GM19455 (cell line): Measurements from ENCODE around the gene SASH1.

Source experiments
- ATAC-seq: cut with Tn5 transposase; IDR thresholded peaks from one replicate; pipeline ENCODE4 v1.9.1; 2021; ENCODE audit not compliant: unreplicated experiment

Gene SASH1

GRCh38 chr6:148455225-148455624, 112.6 kb downstream of the SASH1 start:
- no peak for ATAC-seq

DNA sequence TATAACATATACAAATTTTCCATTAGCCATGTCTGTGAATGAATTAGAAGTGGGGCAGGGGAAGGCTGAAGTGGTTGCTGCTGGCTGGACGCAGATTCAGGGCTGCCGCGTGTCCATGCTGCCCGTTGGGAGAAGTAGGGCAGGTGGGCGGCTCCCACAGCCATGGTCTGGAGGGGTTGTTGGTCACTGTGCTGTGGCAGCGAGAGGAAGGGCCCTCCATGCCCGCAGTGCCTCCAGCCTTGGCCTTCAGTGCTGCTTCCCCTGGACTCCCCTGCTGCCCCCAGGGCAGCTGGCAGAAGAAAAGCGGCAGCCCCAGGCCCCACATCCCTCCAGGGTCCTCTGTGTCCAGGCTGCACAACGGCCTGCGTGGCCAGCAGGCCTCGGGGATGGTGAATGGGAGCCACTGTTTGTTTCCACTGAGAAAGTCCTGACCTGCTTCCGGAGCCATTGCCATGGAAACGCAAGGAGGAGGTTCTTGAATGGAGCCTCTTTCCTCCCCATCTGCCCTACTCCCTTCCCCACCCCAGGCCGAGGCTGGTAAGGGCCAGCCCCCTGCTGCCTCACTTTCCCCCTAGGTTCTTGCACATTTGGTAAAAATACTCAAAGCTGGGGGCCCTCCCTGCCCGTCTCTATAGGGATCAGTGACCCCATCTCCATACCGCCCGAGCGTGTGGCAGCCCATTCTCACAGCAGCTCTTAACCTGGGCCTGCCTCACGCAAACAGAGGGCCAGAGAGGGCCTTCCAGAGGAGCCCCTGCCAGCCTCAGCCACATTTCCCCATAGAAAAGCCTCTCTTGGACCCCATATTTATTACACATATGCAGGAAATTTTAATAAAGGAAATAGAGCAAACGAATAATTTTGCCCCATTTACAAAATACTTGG, 113.3 kb downstream of the SASH1 start:
- no peak for ATAC-seq

GRCh38 chr6:148457137-148457842, 114.7 kb downstream of the SASH1 start:
- ATAC-seq = no peak

DNA sequence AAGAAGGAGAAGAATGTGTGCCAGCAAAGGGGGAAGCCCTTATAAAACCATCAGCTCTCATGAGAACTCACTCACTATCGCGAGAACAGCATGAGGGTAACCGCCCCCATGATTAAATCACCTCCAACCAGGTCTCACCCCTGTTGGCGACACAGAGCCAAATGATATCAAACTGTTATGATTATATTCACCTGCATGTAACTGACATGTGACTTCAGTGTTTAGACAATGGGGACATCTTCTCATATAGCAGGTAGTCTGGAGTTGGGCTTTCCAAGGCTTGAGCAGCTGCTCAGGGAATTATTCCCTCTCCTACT, 115.2 kb downstream of the SASH1 start:
- ATAC-seq = no peak

GRCh38 chr6:148459238-148459637, 116.6 kb downstream of the SASH1 start:
- ATAC-seq = no peak

- no peak for ATAC-seq
Observed at GRCh38 chr6:148460876-148461646, 118.4 kb downstream of the SASH1 start.

DNA sequence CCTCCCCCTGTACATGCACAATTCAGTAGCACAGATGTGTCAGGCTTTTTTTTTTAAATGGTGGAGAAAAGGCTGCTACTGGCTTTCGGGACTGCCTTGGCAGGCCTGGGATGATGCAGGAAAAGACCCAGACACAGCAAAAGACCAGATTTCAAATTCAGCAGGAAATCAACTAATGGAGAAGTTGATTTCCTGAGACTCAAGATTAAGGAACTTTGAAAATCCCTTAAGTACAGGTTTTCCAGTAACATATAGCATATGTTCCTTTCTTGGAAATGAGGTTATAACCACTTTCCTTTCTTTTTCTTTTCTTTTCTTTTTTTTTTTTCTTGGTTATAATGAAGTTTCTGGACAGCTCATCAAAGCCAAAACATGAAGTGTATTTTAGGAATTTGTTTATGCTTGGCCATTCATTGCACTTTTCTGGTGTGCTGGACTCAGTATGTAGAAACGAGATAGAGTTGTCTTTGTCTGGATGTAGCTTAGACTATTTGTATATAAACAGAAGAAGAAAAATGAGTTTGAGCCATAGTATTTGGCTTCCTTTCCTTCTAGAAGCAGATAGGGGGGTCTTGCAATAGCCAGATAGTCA, 119.4 kb downstream of the SASH1 start:
- no peak for ATAC-seq

GRCh38 chr6:148463671-148464070, 121.0 kb downstream of the SASH1 start:
- no peak for ATAC-seq

GRCh38 chr6:148464319-148465010, 121.8 kb downstream of the SASH1 start:
- ATAC-seq = peak; percentile 71

- no peak for ATAC-seq
Observed at GRCh38 chr6:148465011-148465335, 122.3 kb downstream of the SASH1 start.

DNA sequence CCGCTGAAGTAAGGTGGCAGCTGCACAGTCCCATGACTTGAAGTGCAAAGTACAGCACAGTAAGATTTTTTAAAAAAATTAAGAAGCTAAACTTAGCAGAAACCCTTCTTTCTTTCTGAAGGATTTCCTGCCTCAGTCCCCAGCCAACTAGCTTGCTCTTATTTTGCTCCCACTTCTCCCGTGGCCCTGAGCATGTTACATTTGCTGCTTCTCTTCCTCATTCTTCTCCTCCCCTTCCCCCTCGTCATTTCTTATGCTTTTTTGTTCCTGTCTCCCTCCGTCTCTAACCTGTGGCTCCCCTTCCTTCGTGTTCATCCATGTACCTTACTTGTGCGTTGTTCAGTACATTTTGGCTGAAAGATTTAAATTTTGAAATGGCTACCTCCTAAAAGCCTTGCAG, 123.0 kb downstream of the SASH1 start:
- ATAC-seq = no peak

DNA sequence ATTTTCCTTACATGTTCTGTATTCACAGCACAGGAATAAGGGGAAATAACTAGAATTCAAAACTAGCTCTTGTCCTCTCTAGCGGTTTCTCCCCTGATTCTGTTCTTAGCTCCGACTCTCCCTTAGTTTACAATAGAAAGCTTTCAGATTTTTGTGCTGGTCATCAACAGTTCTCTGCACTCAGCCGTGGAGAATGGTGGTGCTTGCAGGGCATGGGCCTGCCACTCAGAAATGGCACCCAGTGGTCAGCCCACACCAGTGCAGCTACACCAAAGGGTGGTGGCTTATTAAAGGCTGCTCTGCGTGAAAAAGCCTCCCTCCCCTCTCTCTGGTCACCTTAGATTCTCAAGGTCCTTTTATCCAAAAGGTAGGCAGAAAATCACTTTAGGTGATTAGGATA, 123.5 kb downstream of the SASH1 start:
- ATAC-seq = no peak

DNA sequence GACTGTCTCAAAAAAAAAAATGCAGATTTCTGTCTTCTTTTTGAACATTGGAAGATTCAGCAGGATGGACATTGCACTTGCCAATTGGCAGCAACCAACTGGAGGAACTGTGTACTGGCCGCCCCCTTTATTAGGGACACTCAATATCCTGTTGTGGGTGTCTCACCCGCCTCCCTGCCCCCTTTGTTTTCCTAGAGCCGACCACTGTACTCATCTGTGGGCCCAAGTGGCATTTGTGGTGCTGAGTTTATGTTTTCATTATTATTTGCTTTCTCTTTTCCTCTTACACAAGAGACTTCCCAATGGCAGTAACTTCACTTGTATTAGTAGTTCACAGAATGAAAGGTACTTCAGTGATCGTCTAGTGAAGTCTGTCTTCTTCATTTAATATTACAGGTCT, 125.3 kb downstream of the SASH1 start:
- ATAC-seq = no peak

DNA sequence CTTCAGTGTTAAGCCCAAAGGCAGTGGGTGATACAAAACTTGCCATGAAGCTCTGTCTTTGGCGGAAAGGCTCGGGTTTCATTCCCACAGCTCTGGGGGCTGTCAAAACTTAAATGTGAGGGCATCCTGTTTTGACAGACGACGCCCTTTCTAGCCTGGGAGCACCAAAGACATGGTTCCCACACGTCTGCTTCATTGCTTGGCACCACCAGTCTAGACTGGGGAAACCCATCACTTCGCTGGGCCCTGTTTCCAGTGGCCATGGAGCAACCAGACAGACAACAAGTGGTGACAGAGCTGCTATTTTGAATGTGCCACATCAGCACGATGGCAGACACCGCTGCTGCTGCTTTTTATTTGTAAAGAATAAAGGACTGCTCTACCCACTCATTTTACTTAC, 127.5 kb downstream of the SASH1 start:
- ATAC-seq = no peak

GRCh38 chr6:148470606-148471465, 128.2 kb downstream of the SASH1 start:
- ATAC-seq = no peak

GRCh38 chr6:148471624-148472159, 129.1 kb downstream of the SASH1 start:
- ATAC-seq = no peak

GRCh38 chr6:148472171-148473105, 129.8 kb downstream of the SASH1 start:
- no peak for ATAC-seq

- ATAC-seq = no peak
Observed at GRCh38 chr6:148479497-148479896, 136.9 kb downstream of the SASH1 start.

GRCh38 chr6:148487461-148487860, 144.8 kb downstream of the SASH1 start:
- no peak for ATAC-seq
